ENCODE results near the gene PSPH. TPM values are rescaled to one million over a fixed set of nuclear protein-coding genes. Genes with fewer than 3 reads are reported as not detected.
A peak's percentile ranks its signal among the peaks of the same experiment; 100 is the strongest.

Gene PSPH
- total RNA-seq, 2 donors from 2014 or later: 8.3 to 25.4 TPM

DNA sequence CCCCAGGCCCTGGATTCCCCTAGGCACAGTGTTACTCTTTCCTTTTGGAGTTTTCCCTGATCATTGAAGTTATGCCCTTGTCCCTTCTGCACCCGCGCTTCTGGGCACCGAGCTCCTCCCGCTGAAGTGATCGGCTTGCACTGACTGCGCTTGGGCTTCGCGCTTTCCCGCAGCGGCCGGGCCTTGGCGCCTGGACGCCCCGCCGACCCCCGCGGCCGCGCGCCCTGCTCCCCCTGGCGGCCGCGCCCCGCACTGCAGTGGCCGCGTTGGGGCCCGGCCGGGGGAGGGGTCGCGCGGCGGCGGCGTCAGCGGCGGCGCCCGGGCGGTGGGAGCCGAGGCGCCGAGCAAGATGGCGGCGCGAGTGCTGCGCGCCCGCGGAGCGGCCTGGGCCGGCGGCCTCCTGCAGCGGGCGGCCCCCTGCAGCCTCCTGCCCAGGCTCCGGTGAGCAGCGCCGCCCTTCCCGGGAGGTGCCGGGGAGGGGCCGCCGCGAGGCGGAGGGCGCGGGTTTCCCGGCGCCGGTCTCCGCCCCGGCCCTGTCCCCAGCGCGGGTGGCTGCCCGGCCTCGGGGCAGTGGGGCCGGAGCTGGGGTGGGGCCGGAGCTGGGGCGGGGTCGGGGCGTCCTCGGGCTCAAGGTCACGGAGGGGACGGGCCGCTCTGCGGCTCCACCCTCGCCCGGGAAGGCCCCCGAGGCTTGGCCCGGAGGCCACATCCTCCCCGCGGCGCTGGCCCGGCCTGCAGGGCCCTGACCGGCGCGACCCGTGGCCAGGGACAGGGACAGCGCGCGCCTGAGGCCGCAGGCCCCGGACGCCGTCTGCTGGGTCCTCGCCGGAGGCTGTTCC is 86.8 kb downstream of the PSPH start, which contains the start of gene NIPSNAP2:
Gene NIPSNAP2, plus strand, starts transcription at position 325 of the 839 bp plus-strand sequence. Its CDS starts 25 bp downstream, at position 350.
- H3K36me3 Mint-ChIP-seq (ENCODE audit: low read depth): peaks cover 8% of the 10 kb centered on the region
- peak; percentile 87 for ATAC-seq (replicated peaks)
- H3K9me3 Mint-ChIP-seq: no peaks in the 10 kb centered on the region
- peak within 1 kb of the TSS; percentile 79 for H3K4me3 Mint-ChIP-seq
- H3K4me1 Mint-ChIP-seq: peaks cover 26% of the 10 kb centered on the region
- H3K27me3 Mint-ChIP-seq: no peaks in the 10 kb centered on the region
- H3K27ac Mint-ChIP-seq: peak within 1 kb of the TSS; percentile 86

DNA sequence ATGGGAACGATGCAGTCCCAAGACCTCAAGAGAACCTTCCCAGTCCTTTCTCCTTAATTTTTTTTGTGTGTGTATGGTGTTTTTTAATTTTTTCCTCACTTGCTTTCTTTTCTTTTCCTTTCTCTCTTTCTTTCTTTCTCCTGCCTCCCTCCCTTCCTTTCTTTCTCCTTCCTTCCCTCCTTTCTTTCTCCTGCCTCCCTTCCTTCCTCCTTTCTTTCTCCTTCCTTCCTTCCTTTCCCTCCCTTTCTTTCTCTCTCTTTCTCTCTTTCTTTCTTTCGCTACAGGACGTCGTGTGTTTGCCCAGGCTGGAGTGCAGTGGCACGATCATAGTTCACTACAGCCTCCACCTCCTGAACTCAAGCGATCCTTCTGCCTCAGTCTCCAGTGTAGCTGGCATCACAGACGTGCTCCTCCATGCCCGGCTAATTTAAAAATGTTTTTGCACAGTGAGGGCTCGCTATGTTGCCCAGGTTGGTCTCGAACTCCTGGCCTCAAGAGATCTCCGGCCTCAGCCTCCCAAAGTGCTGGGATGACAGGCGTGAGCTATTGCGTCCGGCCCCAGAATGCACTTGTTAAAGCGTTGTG is 87.6 kb downstream of the PSPH start:
- Mint-ChIP-seq H3K9me3 (no peaks in the 10 kb centered on the region), H3K27ac (peak overlapping the region; percentile 86), H3K4me1 (peaks cover 18% of the 10 kb centered on the region), H3K36me3 (ENCODE audit: low read depth) (peaks cover under 1% of the 10 kb centered on the region), H3K27me3 (no peaks in the 10 kb centered on the region), H3K4me3 (peak overlapping the region; percentile 69)
- ATAC-seq (replicated peaks): no peak

DNA sequence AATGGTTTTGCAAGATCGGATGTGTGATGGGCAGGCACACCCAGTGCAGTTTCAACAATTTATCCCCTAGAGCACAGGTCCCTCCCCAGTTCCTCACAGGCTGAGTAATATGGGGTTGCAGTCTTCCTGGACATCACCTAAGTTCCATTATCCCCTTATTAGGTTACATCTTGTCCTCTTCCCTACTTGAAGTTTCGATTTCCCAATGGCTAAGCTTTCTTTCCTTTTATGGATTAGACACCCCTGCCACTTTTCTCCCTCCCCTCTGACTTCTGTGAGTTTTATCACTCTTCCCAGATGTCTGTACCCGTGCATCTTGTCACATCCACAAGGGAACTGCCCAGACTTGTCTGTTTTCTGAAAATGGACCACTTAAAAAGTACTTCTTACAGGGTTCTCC is 89.2 kb downstream of the PSPH start:
- peaks cover 4% of the 10 kb centered on the region for H3K36me3 Mint-ChIP-seq (ENCODE audit: low read depth)
- H3K4me3 Mint-ChIP-seq: no peak overlapping the region
- peak overlapping the region; percentile 86 for H3K27ac Mint-ChIP-seq
- peaks cover 14% of the 10 kb centered on the region for H3K4me1 Mint-ChIP-seq
- ATAC-seq (replicated peaks): no peak
- H3K27me3 Mint-ChIP-seq: no peaks in the 10 kb centered on the region
- no peaks in the 10 kb centered on the region for H3K9me3 Mint-ChIP-seq

Other genes with a start within 250 kb of the PSPH start
- not detected for gene SEPTIN14, start 188.7 kb downstream of the PSPH start, total RNA-seq
- gene ZNF713, start 164.0 kb downstream of the PSPH start, total RNA-seq: 1 to 10 TPM; 2.4 to 2.8 TPM
- gene MRPS17, start 99.6 kb downstream of the PSPH start, total RNA-seq: 10 to 100 TPM; 12.4 to 23.6 TPM
- 10 to 100 TPM; 36.6 to 57.3 TPM for gene NIPSNAP2, start 86.9 kb downstream of the PSPH start, total RNA-seq
- gene CCT6A, start 321 bp upstream of the PSPH start, total RNA-seq: 100 to 1,000 TPM; 108 to 232 TPM
- gene SUMF2, start 12.8 kb upstream of the PSPH start, total RNA-seq: 10 to 100 TPM; 88.2 to 89.6 TPM
- gene PHKG1, start 41.5 kb upstream of the PSPH start, total RNA-seq: 1 to 10 TPM; 3.0 to 6.0 TPM
- gene CHCHD2, start 55.0 kb upstream of the PSPH start, total RNA-seq: 100 to 1,000 TPM; 498 to 792 TPM
- not detected for gene NUPR2, start 65.0 kb upstream of the PSPH start, total RNA-seq

Measured in activated T-helper 17 cell treated with anti-CD3 and anti-CD28 coated beads, Interleukin-2, amount 50 U/mL, for 72 hours (primary cell).